Stimulated activated CD4-positive, alpha-beta T cell treated with anti-CD3 and anti-CD28 coated beads, TNF-alpha, amount 100 ng/mL, for 48 hours (primary cell): ENCODE data around the gene PLAAT3.
"Not testable (repeated sequence)": the region's sequence is repeated elsewhere in the genome, so short reads cannot be mapped to it uniquely, and the experiment has no call there.

ENCODE experiments used
- DNase-seq, 3 donors: peaks; one replicate each; pipeline ENCODE4 v3.0.0-alpha.2; 2020; ENCODE audit warnings: low read depth in 3 of 3

Gene PLAAT3

GRCh38 chr11:63614136-63614671 lies at the start of gene PLAAT3:
PLAAT3 (minus strand) TSS chr11:63614433; CDS start chr11:63614014, 419 bp downstream.
- DNase-seq: no peak

GRCh38 chr11:63663809-63664208 lies 49.6 kb upstream of the PLAAT3 start:
- no peak for DNase-seq

GRCh38 chr11:63660972-63661371 lies 46.7 kb upstream of the PLAAT3 start:
- DNase-seq: no peak

GRCh38 chr11:63652671-63653070 lies 38.4 kb upstream of the PLAAT3 start:
- no peak for DNase-seq

GRCh38 chr11:63643205-63643604 lies 29.0 kb upstream of the PLAAT3 start:
- DNase-seq: no peak

GRCh38 chr11:63641727-63642126 lies 27.5 kb upstream of the PLAAT3 start:
- no peak for DNase-seq

GRCh38 chr11:63639199-63639832 lies 25.1 kb upstream of the PLAAT3 start:
- no peak for DNase-seq

- not testable (repeated sequence) for DNase-seq
These were observed 24.2 kb upstream of the PLAAT3 start for GRCh38 chr11:63638436-63638835.

GRCh38 chr11:63635762-63636465 lies 21.7 kb upstream of the PLAAT3 start:
- peak; percentile 18 to 57 (median 38) for DNase-seq

GRCh38 chr11:63629426-63629825 lies 15.2 kb upstream of the PLAAT3 start:
- DNase-seq: no peak

- DNase-seq: no peak
These were observed 9.4 kb upstream of the PLAAT3 start for GRCh38 chr11:63623513-63624140.

- no peak for DNase-seq
These were observed 8.1 kb upstream of the PLAAT3 start for GRCh38 chr11:63622323-63622722.

- no peak for DNase-seq
These were observed 6.8 kb upstream of the PLAAT3 start for GRCh38 chr11:63621071-63621470.

- DNase-seq: no peak
These were observed 5.7 kb upstream of the PLAAT3 start for GRCh38 chr11:63619967-63620366.

- DNase-seq: not testable (repeated sequence)
These were observed 3.5 kb upstream of the PLAAT3 start for GRCh38 chr11:63617686-63618085.

GRCh38 chr11:63616953-63617352 lies 2.7 kb upstream of the PLAAT3 start:
- DNase-seq: no peak

GRCh38 chr11:63613517-63614135 lies 607 bp downstream of the PLAAT3 start:
- no peak for DNase-seq

GRCh38 chr11:63612181-63612580 lies 2.1 kb downstream of the PLAAT3 start:
- no peak for DNase-seq

- DNase-seq: no peak
These were observed 2.9 kb downstream of the PLAAT3 start for GRCh38 chr11:63611395-63611747.

GRCh38 chr11:63610604-63611394 lies 3.4 kb downstream of the PLAAT3 start:
- DNase-seq: no peak

GRCh38 chr11:63609971-63610580 lies 4.2 kb downstream of the PLAAT3 start:
- no peak for DNase-seq
